Activated effector memory CD4-positive, alpha-beta T cell treated with Interleukin-2 at 50 U/mL for 16 hours (primary cell): Measurements from ENCODE around the gene THRB.

Experiments
- DNase-seq: peaks from one replicate; pipeline ENCODE4 v3.0.0-alpha.2; 2020

THRB gene

GRCh38 chr3:24344784-24345439 lies 149.7 kb downstream of the THRB start:
- DNase-seq, result no peak

GRCh38 chr3:24343084-24343783 lies 151.4 kb downstream of the THRB start:
- DNase-seq, result no peak

- no peak for DNase-seq
Measured at GRCh38 chr3:24342275-24342674, 152.4 kb downstream of the THRB start.

GRCh38 chr3:24341668-24342067 lies 153.0 kb downstream of the THRB start:
- DNase-seq, result no peak

- no peak for DNase-seq
Measured at GRCh38 chr3:24340966-24341365, 153.7 kb downstream of the THRB start.

GRCh38 chr3:24340161-24340560 lies 154.5 kb downstream of the THRB start:
- no peak for DNase-seq

- DNase-seq, result no peak
Measured at GRCh38 chr3:24339266-24339825, 155.3 kb downstream of the THRB start.

GRCh38 chr3:24338409-24339130 lies 156.1 kb downstream of the THRB start:
- DNase-seq, result no peak

- no peak for DNase-seq
Measured at GRCh38 chr3:24336101-24336500, 158.5 kb downstream of the THRB start.

- no peak for DNase-seq
Measured at GRCh38 chr3:24332092-24332491, 162.6 kb downstream of the THRB start.

GRCh38 chr3:24323272-24323671 lies 171.4 kb downstream of the THRB start:
- DNase-seq, result no peak

- DNase-seq, result no peak
Measured at GRCh38 chr3:24320601-24321000, 174.0 kb downstream of the THRB start.

GRCh38 chr3:24318677-24319287 lies 175.9 kb downstream of the THRB start:
- no peak for DNase-seq

GRCh38 chr3:24316887-24317383 lies 177.7 kb downstream of the THRB start:
- DNase-seq, result no peak

- DNase-seq, result no peak
Measured at GRCh38 chr3:24315971-24316370, 178.7 kb downstream of the THRB start.

GRCh38 chr3:24315356-24315755 lies 179.3 kb downstream of the THRB start:
- no peak for DNase-seq

- DNase-seq, result no peak
Measured at GRCh38 chr3:24311881-24312280, 182.8 kb downstream of the THRB start.

- no peak for DNase-seq
Measured at GRCh38 chr3:24310887-24311286, 183.8 kb downstream of the THRB start.

- DNase-seq, result no peak
Measured at GRCh38 chr3:24306518-24306917, 188.1 kb downstream of the THRB start.

- DNase-seq, result no peak
Measured at GRCh38 chr3:24305795-24306467, 188.7 kb downstream of the THRB start.

GRCh38 chr3:24303057-24303754 lies 191.4 kb downstream of the THRB start:
- no peak for DNase-seq

GRCh38 chr3:24302396-24302795 lies 192.3 kb downstream of the THRB start:
- DNase-seq, result no peak
